HFF-Myc (cell line): ENCODE results near the gene TROAP.

Source experiments
- DNase-seq: peaks from one replicate; pipeline ENCODE4 v3.0.0-alpha.2; 2011; ENCODE audit warnings: low read depth; ENCODE audit errors: extremely low read depth
- H3K4me3 ChIP-seq: replicated peaks from 2 replicates; pipeline ENCODE4 v1.5.1; 2011; ENCODE audit warnings: low read depth, mild to moderate bottlenecking, control low read depth, low read length
- CTCF ChIP-seq: IDR thresholded peaks from 2 replicates; pipeline ENCODE4 v1.5.1; 2012; ENCODE audit warnings: mild to moderate bottlenecking, low read depth, low read length, control low read depth; ENCODE audit errors: missing control alignments

The TROAP gene

GRCh38 chr12:49327368-49327767 is 4.3 kb downstream of the TROAP start:
- no peak for TF ChIP-seq CTCF
- no peak for DNase-seq
- H3K4me3 ChIP-seq = no peak overlapping the region

GRCh38 chr12:49327887-49328286 is 4.8 kb downstream of the TROAP start:
- no peak overlapping the region for H3K4me3 ChIP-seq
- TF ChIP-seq CTCF = no peak
- no peak for DNase-seq

- no peak for DNase-seq
- H3K4me3 ChIP-seq = no peak overlapping the region
- no peak for TF ChIP-seq CTCF
Measured at GRCh38 chr12:49328816-49329215, 5.8 kb downstream of the TROAP start.

GRCh38 chr12:49330032-49330619 is 7.1 kb downstream of the TROAP start:
- no peak overlapping the region for H3K4me3 ChIP-seq
- DNase-seq = no peak
- no peak for TF ChIP-seq CTCF

GRCh38 chr12:49330631-49331379 is 7.8 kb downstream of the TROAP start:
- H3K4me3 ChIP-seq = no peak overlapping the region
- no peak for TF ChIP-seq CTCF
- no peak for DNase-seq

- peak; percentile 79 for TF ChIP-seq CTCF
- no peak overlapping the region for H3K4me3 ChIP-seq
- DNase-seq = peak; percentile 38
Measured at GRCh38 chr12:49331380-49332222, 8.5 kb downstream of the TROAP start.
